ENCODE results near the gene NDUFB3.

NDUFB3 gene

DNA sequence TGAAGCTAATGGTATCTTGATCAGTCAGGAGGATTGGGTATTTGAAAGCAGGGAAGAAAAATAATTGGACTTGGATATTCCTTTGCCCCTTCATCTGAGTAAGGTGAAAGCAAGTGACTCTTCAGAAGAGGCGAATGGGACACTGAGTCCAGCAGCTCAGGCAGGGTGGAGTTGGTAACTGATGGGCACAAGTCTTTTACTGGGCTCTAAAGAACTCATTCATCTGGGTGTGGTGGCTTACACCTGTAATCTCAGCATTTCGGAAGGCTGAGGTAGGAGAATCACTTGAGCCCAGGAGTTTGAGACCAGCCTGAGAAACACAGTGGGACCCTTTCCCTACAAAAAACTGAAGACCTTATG is 55.3 kb downstream of the NDUFB3 start:
- Mint-ChIP-seq H3K4me1 (ENCODE audit: low read depth) (peaks cover 80% of the 10 kb centered on the region), H3K4me3 (peak overlapping the region; percentile 64), H3K27ac (peak overlapping the region; percentile 80), H3K9me3 (no peaks in the 10 kb centered on the region), H3K36me3 (ENCODE audit: low read depth) (peaks cover 59% of the 10 kb centered on the region), H3K27me3 (no peaks in the 10 kb centered on the region)
- intact Hi-C loops (cut with micrococcal nuclease): no loop called here

GRCh38 chr2:201127570-201127969 is 55.8 kb downstream of the NDUFB3 start:
- Mint-ChIP-seq H3K36me3 (ENCODE audit: low read depth) (peaks cover 59% of the 10 kb centered on the region), H3K4me3 (peak overlapping the region; percentile 64), H3K27me3 (no peaks in the 10 kb centered on the region), H3K27ac (peak overlapping the region; percentile 80), H3K9me3 (no peaks in the 10 kb centered on the region), H3K4me1 (ENCODE audit: low read depth) (peaks cover 78% of the 10 kb centered on the region)
- intact Hi-C loops (cut with micrococcal nuclease): no loop called here

DNA sequence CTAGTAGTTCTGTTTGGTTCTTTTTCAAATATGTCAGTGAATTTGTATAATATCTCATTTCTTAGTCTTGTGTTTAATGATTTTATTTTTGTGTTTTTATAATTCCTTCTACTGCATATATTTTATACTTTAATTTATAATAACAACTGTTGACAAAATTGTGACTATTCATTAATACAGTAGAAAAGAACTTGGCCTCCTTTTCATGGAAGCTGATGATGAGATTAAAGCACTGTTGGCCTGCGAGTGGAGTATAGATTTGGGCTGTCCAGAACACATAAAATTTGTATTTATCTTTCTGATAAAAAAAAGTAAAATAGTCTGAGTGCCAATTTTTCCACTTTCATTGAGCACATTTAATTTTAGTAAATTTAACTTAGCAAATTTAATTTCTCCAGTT is 56.2 kb downstream of the NDUFB3 start:
- H3K9me3 Mint-ChIP-seq: no peaks in the 10 kb centered on the region
- peak overlapping the region; percentile 80 for H3K27ac Mint-ChIP-seq
- peaks cover 78% of the 10 kb centered on the region for H3K4me1 Mint-ChIP-seq (ENCODE audit: low read depth)
- peaks cover 59% of the 10 kb centered on the region for H3K36me3 Mint-ChIP-seq (ENCODE audit: low read depth)
- H3K27me3 Mint-ChIP-seq: no peaks in the 10 kb centered on the region
- H3K4me3 Mint-ChIP-seq: no peak overlapping the region
- intact Hi-C loops (cut with micrococcal nuclease): no loop called here

DNA sequence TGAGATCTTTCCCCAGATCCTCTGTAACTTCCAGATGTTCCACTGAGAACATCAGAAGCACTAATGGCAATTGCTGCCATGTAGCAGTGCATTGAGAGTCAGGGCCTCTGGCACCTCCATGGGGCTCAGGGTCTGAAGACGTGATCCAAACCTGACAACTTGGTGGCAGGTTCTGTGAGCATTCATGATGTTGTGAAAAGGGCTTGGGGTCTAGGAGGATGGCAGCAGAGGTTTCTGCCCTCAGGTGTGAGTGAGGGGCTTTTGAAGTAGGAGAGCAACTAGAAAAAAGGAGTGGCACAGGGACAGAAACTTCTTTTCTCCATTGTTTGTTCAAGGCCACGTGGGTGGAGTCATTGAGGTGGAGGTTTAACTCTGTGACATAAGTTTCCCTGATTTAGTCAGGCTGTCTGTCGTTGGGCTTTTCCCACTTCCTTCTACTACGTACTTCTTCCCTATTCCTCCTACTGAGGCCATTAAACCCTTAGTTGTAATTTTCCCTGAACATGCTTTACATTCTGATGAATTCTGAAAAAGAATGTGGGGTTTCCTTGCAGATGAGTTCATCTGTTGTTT is 57.2 kb downstream of the NDUFB3 start:
- peaks cover 59% of the 10 kb centered on the region for H3K36me3 Mint-ChIP-seq (ENCODE audit: low read depth)
- H3K4me1 Mint-ChIP-seq (ENCODE audit: low read depth): peaks cover 80% of the 10 kb centered on the region
- intact Hi-C loops (cut with micrococcal nuclease): loop anchor here (1.0 kb wide), 1 partner anchor 9 kb away; no protein-coding TSS in a partner anchor
- no peaks in the 10 kb centered on the region for H3K9me3 Mint-ChIP-seq
- H3K27ac Mint-ChIP-seq: peak overlapping the region; percentile 95
- peak overlapping the region; percentile 63 for H3K4me3 Mint-ChIP-seq
- H3K27me3 Mint-ChIP-seq: no peaks in the 10 kb centered on the region

- peaks cover 71% of the 10 kb centered on the region for H3K4me1 Mint-ChIP-seq (ENCODE audit: low read depth)
- intact Hi-C loops (cut with micrococcal nuclease): loop anchor here (2.0 kb wide), 1 partner anchor 14 kb away; the partner anchor contains the start of gene CFLAR
- peak overlapping the region; percentile 95 for H3K27ac Mint-ChIP-seq
- H3K4me3 Mint-ChIP-seq: peak overlapping the region; percentile 85
- H3K36me3 Mint-ChIP-seq (ENCODE audit: low read depth): peaks cover 64% of the 10 kb centered on the region
- no peaks in the 10 kb centered on the region for H3K27me3 Mint-ChIP-seq
- no peaks in the 10 kb centered on the region for H3K9me3 Mint-ChIP-seq
Observed at GRCh38 chr2:201130524-201131186, 58.9 kb downstream of the NDUFB3 start.

DNA sequence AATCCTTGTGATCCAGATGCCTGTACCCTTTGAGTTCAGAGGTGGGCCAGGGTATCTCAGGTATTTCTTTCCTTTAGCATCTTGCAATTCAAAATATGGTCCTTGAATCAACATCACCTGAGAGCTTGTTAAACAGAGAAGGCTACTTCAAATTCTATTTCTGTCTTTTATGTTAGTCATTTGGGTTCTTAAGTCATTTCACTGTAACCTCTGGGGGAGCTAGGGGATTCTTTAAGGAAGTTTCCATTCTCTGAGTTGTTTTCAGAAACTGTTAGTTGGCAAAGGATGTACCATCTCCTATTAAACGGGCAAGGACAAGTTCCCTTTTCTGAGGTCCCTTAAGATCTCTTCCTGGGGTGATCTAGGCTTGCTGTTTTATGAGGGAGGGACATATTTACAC is 60.7 kb downstream of the NDUFB3 start:
- peak overlapping the region; percentile 95 for H3K27ac Mint-ChIP-seq
- peaks cover 75% of the 10 kb centered on the region for H3K36me3 Mint-ChIP-seq (ENCODE audit: low read depth)
- H3K4me3 Mint-ChIP-seq: peak overlapping the region; percentile 85
- no peaks in the 10 kb centered on the region for H3K27me3 Mint-ChIP-seq
- no peaks in the 10 kb centered on the region for H3K9me3 Mint-ChIP-seq
- H3K4me1 Mint-ChIP-seq (ENCODE audit: low read depth): peaks cover 66% of the 10 kb centered on the region
- intact Hi-C loops (cut with micrococcal nuclease): loop anchor here (2.0 kb wide), 1 partner anchor 18 kb away; no protein-coding TSS in a partner anchor
